WTC11 (cell line): ENCODE measurements around the gene HMX2. TPM values are rescaled to one million over a fixed set of nuclear protein-coding genes. Genes with fewer than 3 reads are reported as not detected.

Experiments
- CREB1 ChIP-seq: sonication (generic); formaldehyde crosslinking; IDR thresholded peaks from 2 replicates; pipeline ENCODE4 v1.8.0; 2023; ENCODE audit warnings: mild to moderate bottlenecking, missing genetic modification reagents
- ELF4 ChIP-seq: sonication (generic); formaldehyde crosslinking; IDR thresholded peaks from 2 replicates; pipeline ENCODE4 v1.8.1; 2022; ENCODE audit warnings: low read depth, mild to moderate bottlenecking, moderate library complexity, missing genetic modification reagents
- EMX1 ChIP-seq: fragments of 250-450 bp; sonication (Bioruptor Pico); IDR thresholded peaks from 2 replicates; pipeline ENCODE4 v1.8.0; 2021; ENCODE audit warnings: mild to moderate bottlenecking
- ESRRA ChIP-seq: sonication (generic); formaldehyde crosslinking; IDR thresholded peaks from 2 replicates; pipeline ENCODE4 v1.8.1; 2022; ENCODE audit warnings: mild to moderate bottlenecking, missing genetic modification reagents, borderline replicate concordance
- ETV6 ChIP-seq: sonication (generic); formaldehyde crosslinking; IDR thresholded peaks from 2 replicates; pipeline ENCODE4 v1.8.1; 2022; ENCODE audit warnings: mild to moderate bottlenecking, missing genetic modification reagents
- FOXJ3 ChIP-seq: sonication (generic); formaldehyde crosslinking; IDR thresholded peaks from 2 replicates; pipeline ENCODE4 v1.9.0; 2021; ENCODE audit warnings: missing genetic modification reagents, mild to moderate bottlenecking, borderline replicate concordance
- HMGA2 ChIP-seq: fragments of 250-450 bp; sonication (Bioruptor Pico); IDR thresholded peaks from 2 replicates; pipeline ENCODE4 v1.4.0; 2021; ENCODE audit warnings: mild to moderate bottlenecking, moderate library complexity
- JUN ChIP-seq: sonication (generic); formaldehyde crosslinking; IDR thresholded peaks from 2 replicates; pipeline ENCODE4 v1.8.0; 2023; ENCODE audit warnings: mild to moderate bottlenecking, missing genetic modification reagents
- KAT7 ChIP-seq: sonication (generic); formaldehyde crosslinking; IDR thresholded peaks from 2 replicates; pipeline ENCODE4 v1.8.1; 2023; ENCODE audit warnings: missing genetic modification reagents, mild to moderate bottlenecking, borderline replicate concordance
- MYBL2 ChIP-seq: sonication (generic); formaldehyde crosslinking; IDR thresholded peaks from 2 replicates; pipeline ENCODE4 v1.8.1; 2023; ENCODE audit warnings: mild to moderate bottlenecking, moderate library complexity, missing genetic modification reagents
- NR2C2 ChIP-seq: sonication (generic); formaldehyde crosslinking; IDR thresholded peaks from 2 replicates; pipeline ENCODE4 v1.8.0; 2022; ENCODE audit warnings: mild to moderate bottlenecking, missing genetic modification reagents
- SMAD3 ChIP-seq: sonication (generic); formaldehyde crosslinking; IDR thresholded peaks from 2 replicates; pipeline ENCODE4 v1.8.0; 2022; ENCODE audit warnings: missing genetic modification reagents, mild to moderate bottlenecking, borderline replicate concordance
- SOX15 ChIP-seq: fragments of 250-450 bp; sonication (Bioruptor Pico); IDR thresholded peaks from 2 replicates; pipeline ENCODE4 v1.9.0; 2021; ENCODE audit warnings: mild to moderate bottlenecking
- SP1 ChIP-seq: sonication (generic); formaldehyde crosslinking; conservative IDR thresholded peaks from 2 replicates; pipeline ENCODE4 v1.8.1; 2022; ENCODE audit warnings: missing genetic modification reagents
- TP53 ChIP-seq: sonication (generic); formaldehyde crosslinking; IDR thresholded peaks from 2 replicates; pipeline ENCODE4 v1.8.1; 2023; ENCODE audit warnings: mild to moderate bottlenecking, missing genetic modification reagents
- total RNA-seq: library from RNA; stranded (reverse); gene quantifications from 3 replicates; pipeline ENCODE4 v1.2.3, GENCODE V29; 2021
- TF ChIP-seq, protein P1 (sequence below): fragments of 250-450 bp; sonication (Bioruptor Pico); IDR thresholded peaks from 2 replicates; pipeline ENCODE4 v1.9.0; 2021; ENCODE audit warnings: moderate library complexity, mild to moderate bottlenecking, inconsistent platforms, borderline replicate concordance
- TF ChIP-seq, protein P2 (sequence below): sonication (generic); formaldehyde crosslinking; IDR thresholded peaks from 2 replicates; pipeline ENCODE4 v1.8.1; 2023; ENCODE audit warnings: mild to moderate bottlenecking, missing genetic modification reagents
- TF ChIP-seq, protein P3 (sequence below): sonication (generic); formaldehyde crosslinking; IDR thresholded peaks from 2 replicates; pipeline ENCODE4 v1.8.1; 2023; ENCODE audit warnings: mild to moderate bottlenecking, missing genetic modification reagents, borderline replicate concordance
- TF ChIP-seq, protein P4 (sequence below): sonication (generic); formaldehyde crosslinking; IDR thresholded peaks from 2 replicates; pipeline ENCODE4 v1.8.0; 2022; ENCODE audit warnings: mild to moderate bottlenecking, missing genetic modification reagents
- TF ChIP-seq, protein P5 (sequence below): sonication (generic); formaldehyde crosslinking; IDR thresholded peaks from 2 replicates; pipeline ENCODE4 v1.8.0; 2023; ENCODE audit warnings: mild to moderate bottlenecking, missing genetic modification reagents
- TF ChIP-seq, protein P6 (sequence below): sonication (generic); formaldehyde crosslinking; IDR thresholded peaks from 2 replicates; pipeline ENCODE4 v1.8.1; 2023; ENCODE audit warnings: mild to moderate bottlenecking, moderate library complexity, missing genetic modification reagents

HMX2 gene
- total RNA-seq, 1 experiment from 2014 or later = 0.59 TPM

DNA sequence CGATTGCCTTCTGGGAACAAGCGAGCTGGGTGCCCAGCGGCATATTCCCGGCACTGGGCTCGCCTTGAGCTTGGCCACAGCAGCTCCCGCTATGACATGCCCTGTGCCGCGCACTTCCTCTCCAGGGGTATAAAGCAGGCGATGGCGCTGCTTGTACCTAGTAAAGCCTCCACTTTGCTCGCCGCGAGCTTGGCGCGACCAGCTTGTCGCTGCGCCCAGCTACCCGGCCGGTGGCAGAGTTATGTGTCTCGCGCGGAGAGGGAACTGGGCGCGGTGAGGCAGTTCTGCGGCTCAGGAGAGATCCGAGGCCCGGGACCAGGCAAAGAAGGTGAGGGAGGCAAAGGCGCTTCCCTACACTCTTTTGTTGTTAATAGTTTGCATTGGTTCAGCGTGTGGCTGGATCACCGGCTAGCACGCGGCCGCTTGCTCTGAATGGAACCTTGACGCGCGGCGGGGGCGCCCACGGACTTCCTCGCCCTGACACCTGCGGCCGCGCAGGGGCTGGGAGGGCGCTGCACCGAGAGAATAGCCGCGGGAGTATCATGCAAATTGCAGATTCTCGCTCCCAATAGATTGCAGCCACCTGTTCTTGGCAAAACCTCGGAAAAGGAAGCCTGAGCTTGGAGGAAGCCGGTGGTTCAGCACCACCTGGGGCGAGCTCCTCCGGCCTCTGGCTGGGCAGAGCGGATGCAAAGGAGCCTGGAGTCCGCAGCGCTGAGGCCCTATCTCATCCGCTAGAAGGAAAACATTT is 3.2 kb downstream of the HMX2 start (continued):
- TF ChIP-seq, protein P1, sequence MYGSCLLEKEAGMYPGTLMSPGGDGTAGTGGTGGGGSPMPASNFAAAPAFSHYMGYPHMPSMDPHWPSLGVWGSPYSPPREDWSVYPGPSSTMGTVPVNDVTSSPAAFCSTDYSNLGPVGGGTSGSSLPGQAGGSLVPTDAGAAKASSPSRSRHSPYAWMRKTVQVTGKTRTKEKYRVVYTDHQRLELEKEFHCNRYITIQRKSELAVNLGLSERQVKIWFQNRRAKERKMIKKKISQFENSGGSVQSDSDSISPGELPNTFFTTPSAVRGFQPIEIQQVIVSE (CRISPR knock-in tag) = no peak
- TF ChIP-seq, protein P2, sequence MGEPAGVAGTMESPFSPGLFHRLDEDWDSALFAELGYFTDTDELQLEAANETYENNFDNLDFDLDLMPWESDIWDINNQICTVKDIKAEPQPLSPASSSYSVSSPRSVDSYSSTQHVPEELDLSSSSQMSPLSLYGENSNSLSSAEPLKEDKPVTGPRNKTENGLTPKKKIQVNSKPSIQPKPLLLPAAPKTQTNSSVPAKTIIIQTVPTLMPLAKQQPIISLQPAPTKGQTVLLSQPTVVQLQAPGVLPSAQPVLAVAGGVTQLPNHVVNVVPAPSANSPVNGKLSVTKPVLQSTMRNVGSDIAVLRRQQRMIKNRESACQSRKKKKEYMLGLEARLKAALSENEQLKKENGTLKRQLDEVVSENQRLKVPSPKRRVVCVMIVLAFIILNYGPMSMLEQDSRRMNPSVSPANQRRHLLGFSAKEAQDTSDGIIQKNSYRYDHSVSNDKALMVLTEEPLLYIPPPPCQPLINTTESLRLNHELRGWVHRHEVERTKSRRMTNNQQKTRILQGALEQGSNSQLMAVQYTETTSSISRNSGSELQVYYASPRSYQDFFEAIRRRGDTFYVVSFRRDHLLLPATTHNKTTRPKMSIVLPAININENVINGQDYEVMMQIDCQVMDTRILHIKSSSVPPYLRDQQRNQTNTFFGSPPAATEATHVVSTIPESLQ (CRISPR knock-in tag) = no peak
- TF ChIP-seq ETV6 (CRISPR knock-in tag) = no peak; the same call in 1 of the 2 replicates
- no peak for TF ChIP-seq SMAD3 (CRISPR knock-in tag)
- TF ChIP-seq, protein P3, sequence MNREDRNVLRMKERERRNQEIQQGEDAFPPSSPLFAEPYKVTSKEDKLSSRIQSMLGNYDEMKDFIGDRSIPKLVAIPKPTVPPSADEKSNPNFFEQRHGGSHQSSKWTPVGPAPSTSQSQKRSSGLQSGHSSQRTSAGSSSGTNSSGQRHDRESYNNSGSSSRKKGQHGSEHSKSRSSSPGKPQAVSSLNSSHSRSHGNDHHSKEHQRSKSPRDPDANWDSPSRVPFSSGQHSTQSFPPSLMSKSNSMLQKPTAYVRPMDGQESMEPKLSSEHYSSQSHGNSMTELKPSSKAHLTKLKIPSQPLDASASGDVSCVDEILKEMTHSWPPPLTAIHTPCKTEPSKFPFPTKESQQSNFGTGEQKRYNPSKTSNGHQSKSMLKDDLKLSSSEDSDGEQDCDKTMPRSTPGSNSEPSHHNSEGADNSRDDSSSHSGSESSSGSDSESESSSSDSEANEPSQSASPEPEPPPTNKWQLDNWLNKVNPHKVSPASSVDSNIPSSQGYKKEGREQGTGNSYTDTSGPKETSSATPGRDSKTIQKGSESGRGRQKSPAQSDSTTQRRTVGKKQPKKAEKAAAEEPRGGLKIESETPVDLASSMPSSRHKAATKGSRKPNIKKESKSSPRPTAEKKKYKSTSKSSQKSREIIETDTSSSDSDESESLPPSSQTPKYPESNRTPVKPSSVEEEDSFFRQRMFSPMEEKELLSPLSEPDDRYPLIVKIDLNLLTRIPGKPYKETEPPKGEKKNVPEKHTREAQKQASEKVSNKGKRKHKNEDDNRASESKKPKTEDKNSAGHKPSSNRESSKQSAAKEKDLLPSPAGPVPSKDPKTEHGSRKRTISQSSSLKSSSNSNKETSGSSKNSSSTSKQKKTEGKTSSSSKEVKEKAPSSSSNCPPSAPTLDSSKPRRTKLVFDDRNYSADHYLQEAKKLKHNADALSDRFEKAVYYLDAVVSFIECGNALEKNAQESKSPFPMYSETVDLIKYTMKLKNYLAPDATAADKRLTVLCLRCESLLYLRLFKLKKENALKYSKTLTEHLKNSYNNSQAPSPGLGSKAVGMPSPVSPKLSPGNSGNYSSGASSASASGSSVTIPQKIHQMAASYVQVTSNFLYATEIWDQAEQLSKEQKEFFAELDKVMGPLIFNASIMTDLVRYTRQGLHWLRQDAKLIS (CRISPR knock-in tag) = no peak
- peak; percentile 78; the same call in 1 of the 2 replicates for TF ChIP-seq MYBL2 (CRISPR knock-in tag)
- TF ChIP-seq, protein P4, sequence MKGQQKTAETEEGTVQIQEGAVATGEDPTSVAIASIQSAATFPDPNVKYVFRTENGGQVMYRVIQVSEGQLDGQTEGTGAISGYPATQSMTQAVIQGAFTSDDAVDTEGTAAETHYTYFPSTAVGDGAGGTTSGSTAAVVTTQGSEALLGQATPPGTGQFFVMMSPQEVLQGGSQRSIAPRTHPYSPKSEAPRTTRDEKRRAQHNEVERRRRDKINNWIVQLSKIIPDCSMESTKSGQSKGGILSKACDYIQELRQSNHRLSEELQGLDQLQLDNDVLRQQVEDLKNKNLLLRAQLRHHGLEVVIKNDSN (CRISPR knock-in tag) = peak; percentile 15; the same call in 1 of the 2 replicates
- TF ChIP-seq HMGA2 = no peak
- TF ChIP-seq TP53 (CRISPR knock-in tag) = no peak; the same call in none of the 2 replicates
- TF ChIP-seq, protein P5, sequence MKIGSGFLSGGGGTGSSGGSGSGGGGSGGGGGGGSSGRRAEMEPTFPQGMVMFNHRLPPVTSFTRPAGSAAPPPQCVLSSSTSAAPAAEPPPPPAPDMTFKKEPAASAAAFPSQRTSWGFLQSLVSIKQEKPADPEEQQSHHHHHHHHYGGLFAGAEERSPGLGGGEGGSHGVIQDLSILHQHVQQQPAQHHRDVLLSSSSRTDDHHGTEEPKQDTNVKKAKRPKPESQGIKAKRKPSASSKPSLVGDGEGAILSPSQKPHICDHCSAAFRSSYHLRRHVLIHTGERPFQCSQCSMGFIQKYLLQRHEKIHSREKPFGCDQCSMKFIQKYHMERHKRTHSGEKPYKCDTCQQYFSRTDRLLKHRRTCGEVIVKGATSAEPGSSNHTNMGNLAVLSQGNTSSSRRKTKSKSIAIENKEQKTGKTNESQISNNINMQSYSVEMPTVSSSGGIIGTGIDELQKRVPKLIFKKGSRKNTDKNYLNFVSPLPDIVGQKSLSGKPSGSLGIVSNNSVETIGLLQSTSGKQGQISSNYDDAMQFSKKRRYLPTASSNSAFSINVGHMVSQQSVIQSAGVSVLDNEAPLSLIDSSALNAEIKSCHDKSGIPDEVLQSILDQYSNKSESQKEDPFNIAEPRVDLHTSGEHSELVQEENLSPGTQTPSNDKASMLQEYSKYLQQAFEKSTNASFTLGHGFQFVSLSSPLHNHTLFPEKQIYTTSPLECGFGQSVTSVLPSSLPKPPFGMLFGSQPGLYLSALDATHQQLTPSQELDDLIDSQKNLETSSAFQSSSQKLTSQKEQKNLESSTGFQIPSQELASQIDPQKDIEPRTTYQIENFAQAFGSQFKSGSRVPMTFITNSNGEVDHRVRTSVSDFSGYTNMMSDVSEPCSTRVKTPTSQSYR (CRISPR knock-in tag) = peak; percentile 65; the same call in 1 of the 2 replicates
- TF ChIP-seq SP1 (CRISPR knock-in tag) = peak; percentile 40; the same call in 1 of the 2 replicates
- no peak; the same call in 1 of the 2 replicates for TF ChIP-seq JUN (CRISPR knock-in tag)
- TF ChIP-seq EMX1 (CRISPR knock-in tag) = no peak
- no peak for TF ChIP-seq ESRRA (CRISPR knock-in tag)
- TF ChIP-seq, protein P6, sequence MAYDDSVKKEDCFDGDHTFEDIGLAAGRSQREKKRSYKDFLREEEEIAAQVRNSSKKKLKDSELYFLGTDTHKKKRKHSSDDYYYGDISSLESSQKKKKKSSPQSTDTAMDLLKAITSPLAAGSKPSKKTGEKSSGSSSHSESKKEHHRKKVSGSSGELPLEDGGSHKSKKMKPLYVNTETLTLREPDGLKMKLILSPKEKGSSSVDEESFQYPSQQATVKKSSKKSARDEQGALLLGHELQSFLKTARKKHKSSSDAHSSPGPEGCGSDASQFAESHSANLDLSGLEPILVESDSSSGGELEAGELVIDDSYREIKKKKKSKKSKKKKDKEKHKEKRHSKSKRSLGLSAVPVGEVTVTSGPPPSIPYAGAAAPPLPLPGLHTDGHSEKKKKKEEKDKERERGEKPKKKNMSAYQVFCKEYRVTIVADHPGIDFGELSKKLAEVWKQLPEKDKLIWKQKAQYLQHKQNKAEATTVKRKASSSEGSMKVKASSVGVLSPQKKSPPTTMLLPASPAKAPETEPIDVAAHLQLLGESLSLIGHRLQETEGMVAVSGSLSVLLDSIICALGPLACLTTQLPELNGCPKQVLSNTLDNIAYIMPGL (CRISPR knock-in tag) = peak; percentile 86
- TF ChIP-seq CREB1 (CRISPR knock-in tag) = 0 out of 2 replicates have a peak, but pooled peaks have one; percentile 21
- no peak; the same call in 1 of the 2 replicates for TF ChIP-seq KAT7 (CRISPR knock-in tag)
- no peak for TF ChIP-seq NR2C2
- peak; percentile 82; the same call in 1 of the 2 replicates for TF ChIP-seq ELF4
- no peak for TF ChIP-seq FOXJ3 (CRISPR knock-in tag)
- no peak for TF ChIP-seq SOX15 (CRISPR knock-in tag)
